Measurements from ENCODE around the gene TSR3.

DNA sequence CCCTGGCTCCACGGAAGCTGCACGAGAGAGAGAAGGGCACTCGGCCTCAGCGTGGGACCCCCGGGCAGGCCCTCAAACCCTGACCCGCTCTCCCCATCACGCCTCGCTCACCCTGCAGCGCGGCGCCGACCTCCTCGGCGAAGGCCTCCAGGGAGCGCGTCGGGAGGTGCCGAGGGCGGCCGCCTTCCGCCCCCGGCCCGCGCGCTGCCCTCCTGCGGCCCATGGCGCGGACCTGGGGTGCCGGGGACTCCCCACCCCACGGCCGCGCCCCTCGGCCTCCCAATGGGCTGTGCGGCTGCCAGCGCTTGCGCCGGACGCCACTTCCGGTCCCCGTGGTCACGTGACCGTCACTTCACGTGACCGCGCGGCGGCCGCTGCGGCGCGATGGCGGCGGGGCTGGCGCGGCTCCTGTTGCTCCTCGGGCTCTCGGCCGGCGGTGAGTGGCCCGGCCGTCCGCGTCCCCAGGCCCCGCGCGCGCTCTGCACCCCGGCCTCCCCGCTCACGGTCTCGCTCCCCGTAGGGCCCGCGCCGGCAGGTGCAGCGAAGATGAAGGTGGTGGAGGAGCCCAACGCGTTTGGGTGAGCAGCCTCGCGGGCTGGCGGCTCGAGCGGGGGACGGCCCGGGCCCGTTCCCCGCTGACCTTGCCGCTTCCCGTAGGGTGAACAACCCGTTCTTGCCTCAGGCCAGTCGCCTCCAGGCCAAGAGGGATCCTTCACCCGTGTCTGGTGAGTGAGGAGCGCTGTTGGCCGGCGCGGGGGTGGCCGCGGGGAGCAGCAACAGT, at the start of gene TSR3, which contains the start of gene GNPTG:
- no peak for TF ChIP-seq CTCF (IDR thresholded peaks at IDR 0.05)
- TF ChIP-seq POLR2A (IDR thresholded peaks at IDR 0.05): peak in 1 of 2 donors; percentile 84

All from heart left ventricle (tissue), 13 donors.